ENCODE data around the gene LAMTOR1.
"Not testable (repeated sequence)": the region's sequence is repeated elsewhere in the genome, so short reads cannot be mapped to it uniquely, and the experiment has no call there.

Gene LAMTOR1

DNA sequence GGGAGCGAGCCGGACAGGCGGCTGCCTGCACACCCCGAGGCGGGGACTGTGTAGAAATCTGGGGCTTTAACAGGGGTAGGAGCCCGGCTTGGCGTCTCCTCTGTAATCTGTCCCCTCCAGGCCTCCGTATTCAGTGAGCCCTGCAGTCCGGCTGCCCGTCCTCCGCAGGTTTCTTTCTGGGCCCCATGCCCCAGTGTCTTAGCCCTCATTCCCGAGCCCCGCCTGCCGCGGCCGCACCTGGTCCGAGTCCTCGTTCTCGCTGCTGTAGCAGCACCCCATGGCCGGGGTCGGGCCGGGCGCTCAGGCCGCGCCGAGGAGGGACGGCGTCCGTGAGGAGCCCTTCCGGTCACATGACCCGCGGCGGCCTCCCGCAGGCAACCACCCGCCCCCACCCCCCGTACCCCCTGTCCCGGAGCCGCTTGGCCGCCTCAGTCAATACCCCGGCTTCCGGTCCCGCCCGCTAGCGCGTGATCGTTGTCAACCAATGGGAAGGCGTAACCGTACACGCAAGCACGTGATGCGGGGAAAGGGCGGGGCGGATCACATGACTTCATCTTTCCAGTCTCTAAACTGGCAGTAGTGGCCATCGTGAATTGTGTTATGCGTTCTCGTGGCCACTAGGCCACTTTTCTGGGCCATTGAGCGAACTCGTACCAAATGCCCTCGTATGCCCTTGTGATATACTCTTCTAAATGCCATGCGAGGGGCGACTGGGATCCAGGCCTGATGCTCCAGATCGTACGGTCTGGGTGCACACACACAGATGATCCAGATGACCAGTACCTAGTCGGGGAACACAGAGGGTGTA, at the start of gene LAMTOR1:
TSS of gene LAMTOR1 (minus strand) at position 352 of the 808 bp plus-strand sequence. CDS start at position 279, 73 bp downstream.
- peaks cover 39% of the 10 kb centered on the region for H3K4me1 ChIP-seq (ENCODE audit: insufficient read depth, low read length)
- peak within 1 kb of the TSS; percentile 79 to 99 for H3K4me3 ChIP-seq (ENCODE audit: low read depth in 1 of 2, low read length in 2 of 2)

DNA sequence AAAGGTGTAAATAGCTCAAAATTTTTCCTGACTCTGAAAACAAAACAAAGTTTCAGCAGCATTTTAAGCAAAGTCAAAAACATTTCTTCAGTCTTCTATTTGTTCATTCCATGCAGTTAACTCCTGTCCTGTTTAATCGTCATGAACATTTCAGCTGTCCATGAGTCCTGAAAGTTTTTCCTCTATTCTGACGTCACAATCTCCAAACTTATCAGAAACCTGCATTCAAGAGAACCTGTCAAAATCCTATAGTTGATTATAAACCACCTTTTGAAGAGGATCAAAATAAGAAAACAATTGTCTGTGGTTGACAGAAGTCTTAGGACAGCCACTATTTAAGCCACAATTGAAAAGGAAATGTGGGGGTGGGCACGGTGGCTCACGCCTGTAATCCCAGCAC, 47.8 kb upstream of the LAMTOR1 start:
- Histone ChIP-seq H3K9ac (ENCODE audit: low read length) (no peak overlapping the region), H3K36me3 (ENCODE audit: insufficient read depth, low read length) (no peaks in the 10 kb centered on the region), H3K9me3 (ENCODE audit: low read length) (no peaks in the 10 kb centered on the region)

More for the DNA sequence above, at the start of gene LAMTOR1:
- Histone ChIP-seq H3K27me3 (ENCODE audit: control insufficient read depth in 1 of 2, insufficient read depth in 2 of 2, low read length in 2 of 2) (no peaks in the 10 kb centered on the region), H3K9ac (ENCODE audit: low read length) (peak within 1 kb of the TSS; percentile 81), H3K27ac (ENCODE audit: low read depth, low read length) (peak within 1 kb of the TSS; percentile 97), H3K9me3 (ENCODE audit: low read length) (no peaks in the 10 kb centered on the region), H3K36me3 (ENCODE audit: insufficient read depth, low read length) (peaks cover 29% of the 10 kb centered on the region)

DNA sequence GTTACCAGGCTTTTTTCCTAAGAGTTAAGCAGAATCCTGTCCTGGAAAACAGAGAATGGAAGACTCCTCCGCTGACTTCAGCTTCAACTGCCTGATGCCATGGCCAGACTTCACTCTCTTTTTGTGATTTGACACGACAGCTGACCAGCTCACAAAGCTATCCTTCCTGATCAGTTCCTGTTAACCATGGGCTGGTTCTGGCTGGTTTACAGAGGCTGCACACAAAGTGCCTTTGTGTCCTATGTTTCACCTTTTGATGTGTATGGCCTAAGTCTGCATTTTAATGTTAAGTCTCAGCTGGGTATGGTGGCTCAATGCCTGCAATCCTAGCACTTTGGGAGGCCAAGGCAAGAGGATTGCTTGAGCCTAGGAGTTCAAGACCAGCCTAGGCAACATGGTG, 43.5 kb upstream of the LAMTOR1 start:
- no peaks in the 10 kb centered on the region for H3K9me3 ChIP-seq (ENCODE audit: low read length)
- no peak overlapping the region for H3K4me3 ChIP-seq (ENCODE audit: low read depth in 1 of 2, low read length in 2 of 2)
- no peaks in the 10 kb centered on the region for H3K27me3 ChIP-seq (ENCODE audit: control insufficient read depth in 1 of 2, insufficient read depth in 2 of 2, low read length in 2 of 2)
- H3K36me3 ChIP-seq (ENCODE audit: insufficient read depth, low read length), result no peaks in the 10 kb centered on the region
- no peak overlapping the region for H3K9ac ChIP-seq (ENCODE audit: low read length)
- no peaks in the 10 kb centered on the region for H3K4me1 ChIP-seq (ENCODE audit: insufficient read depth, low read length)
- H3K27ac ChIP-seq (ENCODE audit: low read depth, low read length), result no peak overlapping the region

More for the DNA sequence above, 47.8 kb upstream of the LAMTOR1 start:
- H3K4me1 ChIP-seq (ENCODE audit: insufficient read depth, low read length), result no peaks in the 10 kb centered on the region
- no peak overlapping the region for H3K4me3 ChIP-seq (ENCODE audit: low read depth in 1 of 2, low read length in 2 of 2)
- no peak overlapping the region for H3K27ac ChIP-seq (ENCODE audit: low read depth, low read length)
- no peaks in the 10 kb centered on the region for H3K27me3 ChIP-seq (ENCODE audit: control insufficient read depth in 1 of 2, insufficient read depth in 2 of 2, low read length in 2 of 2)

DNA sequence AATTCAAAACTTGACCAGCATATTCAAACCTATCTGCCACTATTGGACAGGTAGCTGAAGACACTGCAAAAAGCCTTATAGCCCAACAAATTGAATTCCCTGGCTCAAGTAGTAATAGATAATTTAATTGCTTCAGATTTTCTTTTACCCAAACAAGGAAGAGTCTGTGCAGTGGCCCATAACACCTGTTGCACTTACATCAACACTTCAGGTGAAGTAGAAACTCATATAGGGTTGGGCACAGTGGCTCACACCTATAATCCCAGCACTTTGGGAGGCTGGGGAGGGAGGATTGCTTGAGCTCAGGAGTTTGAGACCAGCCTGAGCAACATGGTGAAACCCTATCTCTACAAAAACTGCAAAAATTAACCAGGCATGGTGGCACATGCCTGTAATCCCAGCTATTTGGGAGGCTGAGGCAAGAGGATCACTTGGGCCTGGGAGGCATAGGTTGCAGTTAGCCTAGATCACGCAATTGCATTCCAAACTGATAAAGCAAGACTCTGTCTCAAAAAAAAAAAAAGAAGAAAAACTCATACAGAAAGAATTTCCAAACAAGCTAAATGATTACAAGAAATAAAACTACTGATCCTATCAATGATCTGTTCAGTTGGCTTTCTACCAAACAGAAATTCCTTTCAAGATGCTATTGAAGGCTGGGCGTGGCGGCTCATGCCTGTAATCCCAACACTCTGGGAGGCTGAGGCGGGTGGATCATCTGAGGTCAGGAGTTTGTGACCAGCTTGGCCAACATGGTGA, 41.9 kb upstream of the LAMTOR1 start:
- H3K27ac ChIP-seq (ENCODE audit: low read depth, low read length), result no peak overlapping the region
- H3K4me3 ChIP-seq (ENCODE audit: low read depth in 1 of 2, low read length in 2 of 2), result no peak overlapping the region
- no peaks in the 10 kb centered on the region for H3K4me1 ChIP-seq (ENCODE audit: insufficient read depth, low read length)
- no peak overlapping the region for H3K9ac ChIP-seq (ENCODE audit: low read length)
- H3K9me3 ChIP-seq (ENCODE audit: low read length), result no peaks in the 10 kb centered on the region
- no peaks in the 10 kb centered on the region for H3K27me3 ChIP-seq (ENCODE audit: control insufficient read depth in 1 of 2, insufficient read depth in 2 of 2, low read length in 2 of 2)
- no peaks in the 10 kb centered on the region for H3K36me3 ChIP-seq (ENCODE audit: insufficient read depth, low read length)

DNA sequence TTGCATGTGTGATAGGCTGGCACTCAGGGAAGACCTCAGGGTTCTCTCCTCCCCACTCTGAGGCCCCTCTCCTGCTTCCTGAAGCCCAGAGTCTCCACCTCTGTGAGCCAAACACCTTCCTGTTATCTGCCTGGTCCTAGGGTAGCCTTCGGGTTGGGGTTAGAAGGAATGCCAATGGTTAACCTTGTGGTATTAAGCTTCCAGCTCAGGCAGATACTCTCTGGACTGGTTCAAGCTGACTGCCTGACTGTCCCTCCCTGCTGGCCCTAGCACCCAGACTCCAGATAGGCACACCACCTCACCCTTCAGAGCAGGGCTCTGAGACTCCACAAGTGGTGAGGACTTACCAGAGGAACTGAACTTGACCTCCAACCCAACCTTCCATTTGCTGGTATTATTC, 39.4 kb upstream of the LAMTOR1 start:
- not testable (repeated sequence) for H3K27ac ChIP-seq (ENCODE audit: low read depth, low read length); H3K36me3 ChIP-seq (ENCODE audit: insufficient read depth, low read length); H3K9ac ChIP-seq (ENCODE audit: low read length); H3K9me3 ChIP-seq (ENCODE audit: low read length); H3K4me3 ChIP-seq (ENCODE audit: low read depth in 1 of 2, low read length in 2 of 2); H3K4me1 ChIP-seq (ENCODE audit: insufficient read depth, low read length); H3K27me3 ChIP-seq (ENCODE audit: control insufficient read depth in 1 of 2, insufficient read depth in 2 of 2, low read length in 2 of 2)

DNA sequence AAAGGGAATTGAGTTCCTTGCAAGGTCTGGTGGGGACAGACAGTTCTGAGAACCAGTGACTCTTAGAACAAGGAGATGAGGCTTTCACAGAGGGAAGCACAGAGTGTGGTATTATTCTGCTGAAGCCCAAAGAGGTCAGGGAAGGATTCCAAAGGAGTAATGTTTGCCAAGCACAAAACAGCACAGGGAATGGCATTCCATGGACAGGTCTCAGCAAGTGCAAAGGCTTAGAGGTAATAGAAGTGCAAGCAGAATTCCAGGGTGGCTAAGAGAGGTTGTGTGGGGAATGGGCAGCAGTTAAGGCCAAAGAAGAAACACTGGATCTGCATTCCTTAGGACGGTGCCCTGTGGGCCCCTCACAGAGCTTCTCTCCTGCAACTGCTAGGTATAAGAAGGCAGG, 39.0 kb upstream of the LAMTOR1 start:
- H3K9me3 ChIP-seq (ENCODE audit: low read length); H3K9ac ChIP-seq (ENCODE audit: low read length); H3K4me1 ChIP-seq (ENCODE audit: insufficient read depth, low read length); H3K4me3 ChIP-seq (ENCODE audit: low read depth in 1 of 2, low read length in 2 of 2); H3K27me3 ChIP-seq (ENCODE audit: control insufficient read depth in 1 of 2, insufficient read depth in 2 of 2, low read length in 2 of 2); H3K36me3 ChIP-seq (ENCODE audit: insufficient read depth, low read length); H3K27ac ChIP-seq (ENCODE audit: low read depth, low read length): not testable (repeated sequence)

DNA sequence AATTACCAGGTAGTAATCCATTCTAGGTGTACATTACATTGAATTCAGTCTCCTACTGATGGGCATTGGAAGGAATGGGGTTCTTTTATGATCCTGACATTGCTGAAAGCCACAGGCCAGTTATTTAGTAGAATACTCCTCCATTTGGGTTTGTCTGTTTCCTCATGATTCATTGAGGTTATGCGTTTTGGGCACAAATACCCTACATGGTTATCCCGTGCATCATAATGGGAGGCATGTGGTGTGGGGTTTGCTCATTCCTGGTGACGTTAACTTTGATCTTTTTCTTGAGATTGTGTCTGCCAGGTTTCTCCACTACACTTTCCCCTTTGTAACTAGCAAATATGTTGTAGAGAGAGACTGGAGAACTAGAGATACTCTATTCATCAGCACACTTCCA, 38.0 kb upstream of the LAMTOR1 start:
- Histone ChIP-seq H3K36me3 (ENCODE audit: insufficient read depth, low read length) (no peaks in the 10 kb centered on the region), H3K9me3 (ENCODE audit: low read length) (no peaks in the 10 kb centered on the region), H3K27me3 (ENCODE audit: control insufficient read depth in 1 of 2, insufficient read depth in 2 of 2, low read length in 2 of 2) (no peaks in the 10 kb centered on the region)

DNA sequence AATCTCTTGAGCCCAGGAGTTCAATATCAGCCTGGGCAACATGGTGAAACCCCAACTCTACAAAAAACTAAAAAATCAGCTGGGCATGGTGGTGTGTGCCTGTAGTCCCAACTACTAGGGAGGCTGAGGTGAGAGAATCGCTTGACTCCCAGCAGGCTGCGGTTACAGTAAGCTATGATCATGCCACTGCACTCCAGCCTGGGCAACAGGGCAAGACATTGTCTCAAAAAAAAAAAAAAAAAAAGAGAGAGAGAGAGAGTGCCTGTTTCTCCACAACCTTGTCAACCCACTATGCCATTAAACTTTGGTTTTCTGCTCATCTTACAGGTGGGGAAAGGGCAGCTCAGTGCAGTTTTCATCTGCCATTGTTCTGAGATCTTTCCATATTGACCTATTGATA, 37.6 kb upstream of the LAMTOR1 start:
- no peak overlapping the region for H3K4me3 ChIP-seq (ENCODE audit: low read depth in 1 of 2, low read length in 2 of 2)
- no peaks in the 10 kb centered on the region for H3K36me3 ChIP-seq (ENCODE audit: insufficient read depth, low read length)
- H3K9me3 ChIP-seq (ENCODE audit: low read length), result no peaks in the 10 kb centered on the region
- H3K27me3 ChIP-seq (ENCODE audit: control insufficient read depth in 1 of 2, insufficient read depth in 2 of 2, low read length in 2 of 2), result no peaks in the 10 kb centered on the region
- no peaks in the 10 kb centered on the region for H3K4me1 ChIP-seq (ENCODE audit: insufficient read depth, low read length)
- no peak overlapping the region for H3K27ac ChIP-seq (ENCODE audit: low read depth, low read length)
- H3K9ac ChIP-seq (ENCODE audit: low read length), result no peak overlapping the region

More for the DNA sequence above, 38.0 kb upstream of the LAMTOR1 start:
- Histone ChIP-seq H3K4me3 (ENCODE audit: low read depth in 1 of 2, low read length in 2 of 2) (no peak overlapping the region), H3K4me1 (ENCODE audit: insufficient read depth, low read length) (no peaks in the 10 kb centered on the region), H3K9ac (ENCODE audit: low read length) (no peak overlapping the region), H3K27ac (ENCODE audit: low read depth, low read length) (no peak overlapping the region)

DNA sequence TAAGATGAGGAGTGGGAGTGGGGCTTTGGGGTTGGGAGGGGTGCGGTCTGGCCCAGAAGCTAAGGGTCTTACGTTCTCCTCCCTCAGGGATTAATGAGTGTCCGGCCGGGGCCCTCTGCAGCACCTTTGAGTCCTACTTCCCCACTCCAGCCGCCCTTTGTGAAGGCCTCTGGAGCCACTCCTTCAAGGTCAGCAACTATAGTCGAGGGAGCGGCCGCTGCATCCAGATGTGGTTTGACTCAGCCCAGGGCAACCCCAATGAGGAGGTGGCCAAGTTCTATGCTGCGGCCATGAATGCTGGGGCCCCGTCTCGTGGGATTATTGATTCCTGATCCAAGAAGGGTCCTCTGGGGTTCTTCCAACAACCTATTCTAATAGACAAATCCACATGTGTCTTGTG, 36.4 kb upstream of the LAMTOR1 start:
- Histone ChIP-seq H3K36me3 (ENCODE audit: insufficient read depth, low read length) (no peaks in the 10 kb centered on the region), H3K4me3 (ENCODE audit: low read depth in 1 of 2, low read length in 2 of 2) (no peak overlapping the region)

DNA sequence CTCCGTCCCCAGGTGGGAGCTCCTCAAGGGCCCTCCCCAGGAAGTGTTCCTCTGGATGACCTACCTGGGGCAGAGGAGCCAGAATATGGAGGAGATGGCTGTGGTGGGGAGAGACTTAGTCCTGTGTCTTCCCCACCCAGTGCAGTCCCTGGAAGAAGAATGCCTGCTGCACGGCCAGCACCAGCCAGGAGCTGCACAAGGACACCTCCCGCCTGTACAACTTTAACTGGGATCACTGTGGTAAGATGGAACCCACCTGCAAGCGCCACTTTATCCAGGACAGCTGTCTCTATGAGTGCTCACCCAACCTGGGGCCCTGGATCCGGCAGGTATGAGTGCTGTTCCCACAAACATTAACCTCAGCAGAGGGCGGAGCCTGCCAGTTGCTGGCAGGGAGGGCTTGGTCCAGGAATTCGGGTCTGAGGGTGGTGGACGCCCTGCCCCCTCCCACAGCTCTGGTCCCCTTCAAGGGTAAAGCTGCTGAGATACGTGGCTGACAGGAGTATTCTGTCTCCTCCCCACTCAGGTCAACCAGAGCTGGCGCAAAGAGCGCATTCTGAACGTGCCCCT, 35.8 kb upstream of the LAMTOR1 start:
- H3K36me3 ChIP-seq (ENCODE audit: insufficient read depth, low read length), result no peaks in the 10 kb centered on the region
- no peak overlapping the region for H3K4me3 ChIP-seq (ENCODE audit: low read depth in 1 of 2, low read length in 2 of 2)
- no peaks in the 10 kb centered on the region for H3K27me3 ChIP-seq (ENCODE audit: control insufficient read depth in 1 of 2, insufficient read depth in 2 of 2, low read length in 2 of 2)
- H3K9me3 ChIP-seq (ENCODE audit: low read length), result no peaks in the 10 kb centered on the region
- no peaks in the 10 kb centered on the region for H3K4me1 ChIP-seq (ENCODE audit: insufficient read depth, low read length)
- H3K9ac ChIP-seq (ENCODE audit: low read length), result no peak overlapping the region
- no peak overlapping the region for H3K27ac ChIP-seq (ENCODE audit: low read depth, low read length)

More for the DNA sequence above, 36.4 kb upstream of the LAMTOR1 start:
- no peak overlapping the region for H3K27ac ChIP-seq (ENCODE audit: low read depth, low read length)
- H3K27me3 ChIP-seq (ENCODE audit: control insufficient read depth in 1 of 2, insufficient read depth in 2 of 2, low read length in 2 of 2), result no peaks in the 10 kb centered on the region
- H3K9ac ChIP-seq (ENCODE audit: low read length), result no peak overlapping the region
- no peaks in the 10 kb centered on the region for H3K4me1 ChIP-seq (ENCODE audit: insufficient read depth, low read length)
- H3K9me3 ChIP-seq (ENCODE audit: low read length), result no peaks in the 10 kb centered on the region

DNA sequence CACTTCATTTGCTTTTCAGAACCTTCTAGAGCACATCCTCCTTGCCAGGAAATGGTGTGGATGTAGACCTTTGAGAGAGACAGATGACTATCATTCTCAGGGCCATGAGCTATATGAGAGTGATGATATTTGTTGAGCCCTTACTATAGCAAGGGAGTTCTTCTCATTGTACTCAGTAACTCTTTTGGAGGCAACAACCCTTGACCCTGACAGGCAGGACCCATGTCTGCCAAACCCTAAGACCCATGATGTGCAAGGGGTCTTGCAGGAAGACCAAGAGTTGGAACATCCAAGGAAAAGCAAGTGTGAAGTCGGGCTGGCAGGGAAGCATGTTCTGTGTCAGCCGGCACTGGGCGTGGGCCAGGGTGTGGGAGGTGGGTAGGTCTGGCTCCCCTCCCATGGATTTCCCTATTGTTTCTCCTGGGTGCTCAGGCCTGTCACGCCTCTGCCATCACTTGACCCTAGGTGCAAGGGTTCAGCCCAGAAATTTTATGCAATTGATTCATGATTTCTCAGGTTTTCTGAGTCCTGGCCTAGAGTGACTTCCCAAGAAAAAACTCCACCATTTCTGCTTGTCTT, 33.7 kb upstream of the LAMTOR1 start:
- Histone ChIP-seq H3K4me3 (ENCODE audit: low read depth in 1 of 2, low read length in 2 of 2) (no peak overlapping the region), H3K9me3 (ENCODE audit: low read length) (no peaks in the 10 kb centered on the region), H3K27me3 (ENCODE audit: control insufficient read depth in 1 of 2, insufficient read depth in 2 of 2, low read length in 2 of 2) (no peaks in the 10 kb centered on the region), H3K4me1 (ENCODE audit: insufficient read depth, low read length) (no peaks in the 10 kb centered on the region), H3K36me3 (ENCODE audit: insufficient read depth, low read length) (no peaks in the 10 kb centered on the region), H3K9ac (ENCODE audit: low read length) (no peak overlapping the region), H3K27ac (ENCODE audit: low read depth, low read length) (no peak overlapping the region)

All from muscle layer of colon (tissue), 2 donors.